SKM-1 treated with dmso at 0.1 percent for 144 hours (cell line): ENCODE data around the gene RHBDL3.

Experiments
- DNase-seq: peaks from one replicate; lab custom pipeline; 2025; ENCODE audit not compliant: unreplicated experiment; lab: John Stamatoyannopoulos, UW

RHBDL3 gene

GRCh38 chr17:32266389-32267301, 1.0 kb downstream of the RHBDL3 start:
- no peak for DNase-seq

DNA sequence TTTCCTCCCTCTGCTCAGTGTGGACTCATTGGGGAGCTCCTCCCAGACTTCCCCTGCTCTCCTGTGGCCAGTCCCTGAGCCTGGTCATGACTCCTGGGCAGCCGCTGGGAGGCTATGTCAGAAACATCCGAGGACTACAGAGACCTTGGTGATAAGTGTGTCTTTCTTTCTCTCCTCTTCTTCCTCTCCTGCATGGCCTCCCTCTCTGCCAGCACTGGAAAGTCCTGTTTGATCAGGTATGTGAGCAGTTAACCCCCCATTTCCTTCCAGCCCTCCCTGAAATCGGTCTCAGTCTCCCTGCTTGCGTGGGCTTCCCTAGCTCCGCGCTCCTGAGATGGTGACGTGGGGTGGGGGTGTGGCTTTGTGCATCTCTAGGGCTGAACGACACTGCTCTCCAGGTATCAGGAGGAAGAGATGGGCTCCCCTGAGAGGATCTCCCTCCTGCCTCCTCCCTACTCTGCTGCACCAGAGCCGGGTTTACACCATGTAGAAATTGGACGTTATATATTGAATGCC, 2.1 kb downstream of the RHBDL3 start:
- no peak for DNase-seq

DNA sequence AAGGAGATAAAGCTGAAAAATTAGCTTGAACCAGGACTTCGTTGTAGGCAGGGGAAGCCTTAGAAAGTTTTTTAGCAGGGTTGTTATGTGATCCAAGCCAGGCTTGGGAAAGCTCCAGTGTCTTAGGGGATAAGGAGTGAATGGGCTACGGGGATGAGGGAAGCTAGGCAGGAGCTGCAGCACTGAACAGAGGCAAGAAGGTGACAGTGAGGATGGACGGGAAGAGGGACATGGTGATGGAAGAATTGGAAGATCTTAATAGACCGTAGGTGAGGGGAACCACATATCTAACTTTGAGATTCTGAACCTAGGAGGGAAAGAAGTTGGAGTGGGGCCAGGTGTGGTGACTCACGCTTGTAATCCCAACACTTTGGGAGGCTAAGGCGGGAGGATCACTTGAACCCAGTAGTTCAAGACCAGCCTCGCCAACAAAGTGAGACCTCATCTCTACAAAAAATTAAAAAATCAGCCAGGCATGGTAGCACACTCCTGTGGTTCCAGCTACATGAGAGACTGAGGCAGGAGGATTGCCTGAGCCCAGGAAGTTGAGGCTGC, 3.2 kb downstream of the RHBDL3 start:
- no peak for DNase-seq

DNA sequence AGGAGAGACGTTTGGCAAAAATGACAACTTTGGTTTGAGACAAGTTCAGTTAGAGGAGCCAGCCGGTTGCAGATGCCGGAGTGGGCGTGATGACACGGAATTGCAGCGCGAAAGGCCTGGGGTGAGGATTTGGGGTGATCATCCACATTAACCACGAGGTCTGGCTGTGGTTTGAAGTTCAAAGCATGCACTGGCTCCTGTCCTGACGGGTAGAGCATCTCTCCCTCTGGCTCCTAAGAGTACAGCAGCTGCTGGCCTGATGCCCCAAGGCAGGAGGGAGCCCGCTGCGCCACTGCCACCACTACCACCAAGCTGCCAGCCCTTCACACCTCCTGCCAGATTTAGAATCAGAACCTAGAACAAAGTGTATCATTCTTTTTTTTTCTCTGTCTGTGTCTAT, 3.7 kb downstream of the RHBDL3 start:
- no peak for DNase-seq

- DNase-seq = no peak
Observed at GRCh38 chr17:32271844-32272243, 6.2 kb downstream of the RHBDL3 start.

- no peak for DNase-seq
Observed at GRCh38 chr17:32274101-32274500, 8.5 kb downstream of the RHBDL3 start.

GRCh38 chr17:32274643-32275042, 9.0 kb downstream of the RHBDL3 start:
- no peak for DNase-seq

DNA sequence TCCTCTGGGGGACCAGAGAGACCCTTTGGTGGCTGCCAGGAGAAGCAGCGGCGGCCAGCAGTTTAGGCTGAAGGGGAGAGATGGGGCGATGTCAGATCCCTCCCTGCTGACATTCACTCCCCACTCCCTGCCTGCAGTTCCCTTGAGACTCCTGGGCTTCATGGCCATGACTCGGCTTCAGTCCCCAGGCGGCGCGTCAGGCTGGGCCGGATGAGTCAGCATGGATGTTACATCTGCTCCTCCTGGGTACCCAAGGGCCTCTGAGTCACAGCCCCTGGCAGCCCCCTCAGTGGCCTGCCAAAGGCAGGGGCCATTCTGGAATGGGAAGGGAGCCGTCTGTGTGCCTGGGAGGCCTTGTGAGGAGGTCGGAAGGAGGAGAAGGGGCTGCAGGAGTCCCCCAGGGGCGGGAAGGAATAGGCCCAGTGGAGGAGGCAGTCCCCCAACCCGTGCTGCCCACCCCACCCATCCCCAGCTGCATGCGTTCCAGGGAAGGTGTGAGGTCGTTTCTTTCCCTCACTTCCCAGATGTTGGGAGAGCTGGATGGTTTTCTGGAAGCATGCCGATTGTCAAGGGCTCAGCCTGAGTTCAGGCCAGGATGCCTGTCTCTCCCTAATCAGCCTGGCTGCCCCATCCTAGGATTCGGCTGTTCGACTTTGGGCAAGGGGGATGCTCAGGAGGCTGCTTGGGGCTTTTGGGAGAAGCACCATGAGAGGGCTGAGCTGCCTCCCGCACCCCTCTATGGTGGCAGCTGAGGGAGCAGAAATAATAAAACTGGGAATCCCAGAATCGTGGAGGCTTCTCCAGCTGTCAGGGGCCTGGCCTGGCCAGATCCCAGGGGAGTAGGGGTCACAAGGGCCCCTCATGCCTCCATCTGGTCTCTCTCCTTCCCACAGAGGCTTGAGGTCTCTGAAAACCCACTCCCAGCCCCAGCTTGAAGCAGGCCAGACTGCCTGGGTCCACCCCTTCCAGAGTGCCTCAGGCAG, 9.7 kb downstream of the RHBDL3 start:
- DNase-seq = no peak

DNA sequence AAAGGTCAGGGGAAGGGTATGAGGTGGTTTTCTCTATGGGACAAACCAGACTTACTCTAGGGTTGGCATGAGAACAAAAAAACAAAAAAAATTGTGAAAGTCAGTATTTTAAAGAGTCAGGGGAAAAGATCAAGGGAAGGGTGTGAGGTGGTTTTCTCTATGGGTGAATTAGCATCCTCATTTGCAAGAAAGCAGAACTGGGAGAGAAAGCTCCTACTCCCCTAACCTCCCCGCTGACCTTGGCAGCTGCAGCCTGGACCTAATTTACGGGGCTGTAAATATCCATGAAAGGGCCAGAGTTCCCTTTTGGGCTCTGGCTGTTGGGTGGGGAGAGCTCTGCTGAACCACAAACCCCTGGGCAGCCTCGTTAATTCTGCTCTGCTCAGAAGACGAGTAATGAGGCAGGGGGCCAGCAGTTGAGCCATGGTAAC, 10.6 kb downstream of the RHBDL3 start:
- DNase-seq = peak; percentile 7

- no peak for DNase-seq
Observed at GRCh38 chr17:32277284-32277683, 11.7 kb downstream of the RHBDL3 start.

GRCh38 chr17:32278815-32279214, 13.2 kb downstream of the RHBDL3 start:
- DNase-seq = no peak

- no peak for DNase-seq
Observed at GRCh38 chr17:32279891-32280716, 14.5 kb downstream of the RHBDL3 start.

- no peak for DNase-seq
Observed at GRCh38 chr17:32281011-32281451, 15.4 kb downstream of the RHBDL3 start.

GRCh38 chr17:32283745-32284201, 18.1 kb downstream of the RHBDL3 start:
- DNase-seq = no peak

GRCh38 chr17:32285306-32285705, 19.7 kb downstream of the RHBDL3 start:
- no peak for DNase-seq

GRCh38 chr17:32285746-32286517, 20.3 kb downstream of the RHBDL3 start:
- no peak for DNase-seq

DNA sequence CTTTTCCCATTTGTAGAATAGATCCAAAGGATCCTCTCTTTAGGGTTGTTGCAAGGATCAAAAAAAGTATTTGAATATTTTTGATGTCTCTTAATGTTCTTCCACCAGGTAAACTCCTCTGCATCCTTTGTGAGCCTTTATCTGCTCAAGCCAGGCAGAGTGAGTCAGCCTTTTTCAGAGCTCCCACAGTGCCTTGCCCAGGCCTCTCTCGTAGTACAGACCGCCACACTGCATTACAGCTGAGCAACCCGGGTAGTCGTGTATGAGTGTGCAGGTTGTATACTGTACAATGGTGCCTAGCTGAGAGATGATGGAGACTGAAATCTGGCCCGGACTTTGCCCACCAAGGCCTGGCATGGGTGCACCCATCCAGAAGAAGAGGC, 20.9 kb downstream of the RHBDL3 start:
- no peak for DNase-seq

DNA sequence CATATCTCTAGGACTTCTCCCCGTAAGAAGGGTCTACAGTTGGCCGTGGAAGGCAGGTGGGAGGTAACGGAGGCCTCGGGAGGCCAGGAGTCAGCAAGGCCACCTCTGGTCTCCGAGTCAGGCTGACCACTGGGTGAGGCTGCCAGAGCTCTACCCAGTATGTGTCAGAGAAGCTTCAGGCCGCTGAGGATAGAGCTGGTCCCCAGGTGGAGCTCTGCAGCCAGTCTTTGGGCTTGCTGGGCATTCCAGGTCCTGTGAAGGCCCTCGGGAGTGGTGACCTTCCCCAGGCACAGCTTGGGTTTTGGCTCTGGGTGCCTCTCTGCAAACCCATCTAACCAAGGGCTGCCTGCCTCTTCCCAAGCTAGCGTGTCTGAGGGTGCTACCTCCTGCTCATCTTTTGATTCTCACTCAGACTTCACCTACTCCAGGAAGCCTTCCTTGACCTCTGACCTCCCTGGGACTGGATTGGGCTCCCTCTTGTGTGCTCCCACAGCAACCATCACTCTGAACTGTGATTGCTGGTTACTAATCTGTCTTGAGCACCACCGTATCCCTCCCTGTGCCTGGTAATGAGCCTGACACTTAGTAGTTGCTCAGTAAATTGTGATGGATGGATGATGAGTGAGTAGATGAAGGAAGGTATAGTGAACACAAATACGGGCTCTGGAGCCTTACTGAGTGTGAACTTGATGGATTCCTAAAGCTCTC, 22.3 kb downstream of the RHBDL3 start:
- no peak for DNase-seq

GRCh38 chr17:32288615-32289014, 23.0 kb downstream of the RHBDL3 start:
- DNase-seq = no peak
